A549 (cell line): Measurements from ENCODE around the gene OR7C1. TPM values are rescaled to one million over a fixed set of nuclear protein-coding genes. Genes with fewer than 3 reads are reported as not detected.

Source experiments
- ATAC-seq, 2 experiments: fragments of 200-7000 bp in 1 of 2; fragments of >200 bp in 1 of 2; cut with Nextera tagmentation in 1 of 2; cut with Tn5 transposase in 1 of 2; 3 replicates each; pipeline versions ENCODE4 v1.8.0 to v1.9.1; 2018 to 2020; ENCODE audit warnings: mild to moderate bottlenecking in 1 of 2, moderate library complexity in 1 of 2
- CTCF ChIA-PET: fragments of 300-600 bp; sonication (Branson Sonifier 250); formaldehyde crosslinking; extraction: SDS; loops from one replicate; lab custom pipeline; 2021; ENCODE audit warnings: antibody characterized with exemption, inconsistent platforms; lab: Yijun Ruan, JAX
- POLR2A ChIA-PET: fragments of 350-600 bp; formaldehyde crosslinking; extraction: SDS; loops from one replicate; lab custom pipeline; 2021; ENCODE audit warnings: antibody characterized with exemption, inconsistent platforms; lab: Yijun Ruan, JAX
- DNase-seq, 2 experiments: peaks; one replicate each; pipeline versions ENCODE4 v3.0.0 to v3.0.0-alpha.2; 2011 to 2016; ENCODE audit warnings: low read depth in 1 of 2, low spot score in 1 of 2
- FAIRE-seq: peaks from 2 replicates; lab custom pipeline; 2011; peaks lifted over from hg19 to GRCh38; lab: Jason Lieb, UNC
- H3K27ac ChIP-seq, 2 experiments: fragments of >200 bp; sonication (Bioruptor Twin); formaldehyde crosslinking; 3 replicates each; pipeline ENCODE4 v1.5.1; 2016 to 2017
- H3K4me1 ChIP-seq: fragments of >200 bp; sonication (Bioruptor Twin); formaldehyde crosslinking; 3 replicates; pipeline ENCODE4 v1.6.1; 2016
- H3K4me2 ChIP-seq: fragments of >200 bp; sonication (Bioruptor Twin); formaldehyde crosslinking; 3 replicates; pipeline ENCODE4 v1.6.1; 2016
- H3K4me3 ChIP-seq: fragments of >200 bp; sonication (Bioruptor Twin); formaldehyde crosslinking; 3 replicates; pipeline ENCODE4 v1.5.1; 2016
- H3K9me3 ChIP-seq: fragments of >200 bp; sonication (Bioruptor Twin); formaldehyde crosslinking; 3 replicates; pipeline ENCODE4 v1.6.1; 2016
- BCL3 ChIP-seq: fragments of >200 bp; sonication (Bioruptor Twin); formaldehyde crosslinking; IDR thresholded peaks from 3 replicates; pipeline ENCODE4 v1.6.1; 2016
- CEBPB ChIP-seq, 2 experiments: fragments of >200 bp in 1 of 2; sonication (Bioruptor Twin) in 1 of 2; formaldehyde crosslinking in 1 of 2; IDR thresholded peaks; 2 replicates each; pipeline ENCODE4 v1.6.1; 2012 to 2016
- ESRRA ChIP-seq: fragments of 150-350 bp; IDR thresholded peaks from 2 replicates; pipeline ENCODE4 v1.6.1; 2014; ENCODE audit warnings: mild to moderate bottlenecking, low read length, borderline replicate concordance
- FOSB ChIP-seq: fragments of 250-450 bp; sonication (Bioruptor Pico); IDR thresholded peaks from 2 replicates; pipeline ENCODE4 v1.5.0; 2020; ENCODE audit warnings: mild to moderate bottlenecking, moderate library complexity
- GATA3 ChIP-seq: IDR thresholded peaks from 2 replicates; pipeline ENCODE4 v1.6.1; 2012; ENCODE audit warnings: borderline replicate concordance
- HDAC2 ChIP-seq: fragments of 200-600 bp; sonication (generic); IDR thresholded peaks from 2 replicates; pipeline ENCODE4 v1.6.1; 2016
- HES2 ChIP-seq: fragments of >200 bp; sonication (Bioruptor Twin); formaldehyde crosslinking; IDR thresholded peaks from 2 replicates; pipeline ENCODE4 v1.6.1; 2016
- HMGXB4 ChIP-seq: fragments of 250-450 bp; sonication (Bioruptor Pico); IDR thresholded peaks from 2 replicates; pipeline ENCODE4 v1.5.0; 2021; ENCODE audit warnings: mild to moderate bottlenecking, moderate library complexity, borderline replicate concordance
- KDM1A ChIP-seq: fragments of 200-600 bp; sonication (generic); IDR thresholded peaks from 2 replicates; pipeline ENCODE4 v1.6.1; 2016; ENCODE audit warnings: low read depth, mild to moderate bottlenecking
- KDM5A ChIP-seq: fragments of 200-600 bp; sonication (generic); IDR thresholded peaks from 2 replicates; pipeline ENCODE4 v1.6.1; 2016; ENCODE audit warnings: antibody characterized with exemption, mild to moderate bottlenecking
- MAFK ChIP-seq: fragments of 450-650 bp; IDR thresholded peaks from 2 replicates; pipeline ENCODE4 v1.6.1; 2014; ENCODE audit not compliant: partially characterized antibody
- MAZ ChIP-seq: fragments of 150-350 bp; IDR thresholded peaks from 2 replicates; pipeline ENCODE4 v1.6.1; 2014; ENCODE audit warnings: antibody characterized with exemption, low read depth, low read length, borderline replicate concordance
- POLR2A ChIP-seq: IDR thresholded peaks from 2 replicates; pipeline ENCODE4 v1.6.1; 2012; ENCODE audit warnings: mild to moderate bottlenecking, low read length
- RAD21 ChIP-seq, 2 experiments: fragments of >200 bp in 1 of 2; sonication (Bioruptor Twin) in 1 of 2; formaldehyde crosslinking in 1 of 2; IDR thresholded peaks in 1 of 2; conservative IDR thresholded peaks in 1 of 2; 2 replicates in 1 of 2; 3 replicates in 1 of 2; pipeline ENCODE4 v1.6.1; 2012 to 2018; ENCODE audit warnings: inconsistent platforms in 1 of 2
- RARB ChIP-seq: fragments of 250-450 bp; sonication (Bioruptor Pico); IDR thresholded peaks from 2 replicates; pipeline ENCODE4 v1.8.0; 2021; ENCODE audit warnings: mild to moderate bottlenecking, moderate library complexity
- ZC3H11A ChIP-seq: fragments of 450-650 bp; IDR thresholded peaks from 2 replicates; pipeline ENCODE4 v1.6.1; 2014; ENCODE audit warnings: antibody characterized with exemption, mild to moderate bottlenecking
- ZNF302 ChIP-seq: fragments of 250-450 bp; sonication (Bioruptor Pico); IDR thresholded peaks from 2 replicates; pipeline ENCODE4 v1.9.0; 2021; ENCODE audit warnings: inconsistent platforms, mild to moderate bottlenecking, moderate library complexity
- WGBS: methylation state at CpG from one replicate; pipeline ENCODE4 v1.1.6; 2017; ENCODE audit errors: missing lambda C conversion rate; 5-methylcytosine and 5-hydroxymethylcytosine counted together
- polyA plus RNA-seq, 4 experiments: library from polyadenylated mRNA; depleted of rRNA in 3 of 4; stranded (reverse); fragments of >200 nt; fragmentation: RNase III in 1 of 4; extraction: RNeasy Plus Mini Kit Qiagen cat#74134 plus additional on column Dnase treatment in 1 of 4; gene quantifications; 2 replicates in 3 of 4; 3 replicates in 1 of 4; pipeline ENCODE4 v1.2.3, GENCODE V29; 2011 to 2017

OR7C1 gene
- polyA plus RNA-seq, 2 of the 4 experiments (the other 2 are of a cell fraction) = not detected

- TF ChIP-seq ESRRA (no peak), BCL3 (no peak), GATA3 (no peak), ZC3H11A (0 out of 2 replicates have a peak, but pooled peaks have one; percentile 19), ZNF302 (CRISPR knock-in tag) (no peak)
- H3K9me3 ChIP-seq = no peaks in the 10 kb centered on the region
- H3K4me3 ChIP-seq = no peak overlapping the region
- H3K4me1 ChIP-seq = no peaks in the 10 kb centered on the region
- H3K27ac ChIP-seq = no peak overlapping the region
- ATAC-seq (no peak), FAIRE-seq (no peak), DNase-seq (no peak)
- 89% methylated on average over 11 of the region's 11 CpGs for WGBS
- H3K4me2 ChIP-seq = no peak overlapping the region
- CTCF ChIA-PET = interaction anchor here (1.8 kb wide), 1 partner anchor 15 kb away, joined by 5 read pairs; no protein-coding TSS in a partner anchor
- POLR2A ChIA-PET = no interaction called here
These were observed 63.8 kb downstream of the OR7C1 start for GRCh38 chr19:14770944-14771839.

- DNase-seq = no peak
- ATAC-seq = no peak
- no peak for FAIRE-seq
- H3K27ac ChIP-seq = no peak overlapping the region
- no peaks in the 10 kb centered on the region for H3K9me3 ChIP-seq
- H3K4me1 ChIP-seq = no peaks in the 10 kb centered on the region
- TF ChIP-seq KDM1A (no peak), FOSB (CRISPR knock-in tag) (no peak), CEBPB (IDR thresholded peaks at IDR 0.05) (no peak), HES2 (no peak), KDM5A (no peak), POLR2A (no peak), HMGXB4 (CRISPR knock-in tag) (no peak), MAZ (no peak), MAFK (no peak)
- TF ChIP-seq, all 56 proteins: peak for 0
- POLR2A ChIA-PET = no interaction called here
- Histone ChIP-seq H3K4me2 (no peak overlapping the region), H3K4me3 (no peak overlapping the region)
- CTCF ChIA-PET = interaction anchor here (0.7 to 1.2 kb wide), 2 partner anchors 10 to 12 kb away, joined by 3 read pairs; no protein-coding TSS in a partner anchor
- 64% methylated on average over 5 of the region's 5 CpGs for WGBS
These were observed 64.8 kb downstream of the OR7C1 start for GRCh38 chr19:14770136-14770535.

- ChIA-PET POLR2A (no interaction called here), CTCF (interaction anchor here (1.2 kb wide), 1 partner anchor 13 kb away, joined by 3 read pairs; no protein-coding TSS in a partner anchor)
- DNase-seq = no peak
- Histone ChIP-seq H3K4me3 (no peak overlapping the region), H3K9me3 (no peaks in the 10 kb centered on the region), H3K4me2 (no peak overlapping the region), H3K4me1 (no peaks in the 10 kb centered on the region), H3K27ac (no peak overlapping the region)
- ATAC-seq = no peak
- 75% methylated on average over 5 of the region's 5 CpGs for WGBS
- no peak for FAIRE-seq
- TF ChIP-seq HES2 (no peak), HDAC2 (no peak), RAD21 (conservative IDR thresholded peaks at IDR 0.05 in 1 of 2, IDR thresholded peaks at IDR 0.05 in 1 of 2) (no peak), MAZ (no peak), RARB (CRISPR knock-in tag) (no peak), BCL3 (no peak)
- TF ChIP-seq, all 56 proteins: peak for 0
These were observed 65.8 kb downstream of the OR7C1 start for GRCh38 chr19:14769201-14769600.
